ENCODE results near the gene RTL9.
"Not testable (repeated sequence)": the region's sequence is repeated elsewhere in the genome, so short reads cannot be mapped to it uniquely, and the experiment has no call there.

RTL9 gene

DNA sequence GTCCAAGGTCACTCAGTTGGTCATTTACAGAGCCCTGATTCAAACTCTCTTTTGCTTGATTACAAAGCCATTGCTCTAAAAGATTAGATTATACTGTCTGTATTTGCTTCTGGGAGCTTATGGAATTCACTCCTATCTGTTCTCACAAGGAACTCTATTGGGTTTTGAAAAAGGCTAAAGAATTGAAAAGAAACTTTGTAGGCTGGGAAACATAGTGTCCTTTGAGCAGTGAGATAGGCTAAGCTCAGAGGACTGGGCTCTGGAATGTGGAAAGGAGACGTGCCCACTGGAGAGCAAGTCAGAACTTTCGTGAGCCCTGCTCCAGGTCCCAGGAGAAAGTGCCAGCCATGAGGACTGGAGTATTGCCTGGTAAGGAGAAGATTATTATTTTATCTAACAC, at the start of gene RTL9:
RTL9 (plus strand) TSS at position 301 of the 400 bp plus-strand sequence. CDS start 91,770 bp downstream, outside the sequence.
- DNase-seq (ENCODE audit: low read depth): no peak

- no peak for DNase-seq (ENCODE audit: low read depth)
Observed at GRCh38 chrX:110310000-110310790, 48.5 kb upstream of the RTL9 start.

GRCh38 chrX:110310896-110311295, 47.8 kb upstream of the RTL9 start:
- no peak for DNase-seq (ENCODE audit: low read depth)

DNA sequence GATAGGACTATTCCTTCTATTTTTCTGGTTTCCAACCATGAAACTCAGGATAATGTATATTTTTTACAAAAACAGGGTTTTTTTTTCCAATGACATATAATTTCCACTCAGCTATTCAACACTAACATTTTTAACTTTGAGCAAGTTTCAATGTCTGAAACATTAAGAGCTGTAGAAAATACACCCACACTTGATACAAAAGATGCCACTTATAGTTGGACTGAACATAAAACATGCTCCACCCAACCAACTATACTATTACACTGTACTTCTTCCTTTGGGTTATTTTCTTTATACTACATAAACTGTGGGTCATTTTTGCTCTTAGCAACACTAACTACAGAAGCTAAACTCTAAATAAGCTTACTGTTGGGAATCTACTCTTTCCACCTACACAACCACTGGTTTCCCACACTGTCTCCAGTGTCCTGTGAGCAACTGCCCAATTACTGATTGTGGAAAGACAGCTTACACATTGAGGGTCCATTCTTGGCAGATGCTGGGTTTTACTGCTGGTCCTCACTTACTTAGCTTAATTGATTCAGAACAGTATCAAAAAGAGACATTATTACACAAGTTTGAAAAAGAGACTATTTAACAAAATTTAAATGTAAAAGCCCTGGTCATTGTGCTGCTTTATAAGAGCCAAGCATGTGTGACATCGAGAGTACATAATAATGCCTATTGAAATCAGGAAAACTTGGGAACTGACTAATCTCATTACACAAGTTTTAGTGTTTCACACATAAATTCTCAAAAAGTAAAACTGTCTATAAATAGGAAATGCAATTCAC, 47.0 kb upstream of the RTL9 start:
- no peak for DNase-seq (ENCODE audit: low read depth)

DNA sequence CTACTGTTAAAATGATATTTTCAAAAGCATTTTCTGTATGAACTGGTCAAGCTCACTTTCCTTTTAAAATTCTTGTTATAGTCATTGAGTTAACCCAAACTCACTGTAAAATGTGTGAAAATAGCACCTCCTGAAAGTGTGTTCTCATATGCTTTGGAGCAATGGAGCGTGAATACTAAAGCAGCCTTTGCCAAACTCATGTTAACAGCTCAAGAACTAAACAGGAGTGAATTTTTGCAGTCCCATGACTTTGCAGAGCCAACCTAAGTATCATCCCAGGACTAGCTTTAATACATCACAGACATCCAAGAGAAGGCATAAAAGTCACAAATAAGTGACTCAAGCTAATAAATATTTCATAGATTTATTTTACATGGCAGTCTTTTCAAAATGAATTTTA, 43.1 kb upstream of the RTL9 start:
- DNase-seq (ENCODE audit: low read depth): no peak

- no peak for DNase-seq (ENCODE audit: low read depth)
Observed at GRCh38 chrX:110316351-110317060, 42.1 kb upstream of the RTL9 start.

- no peak for DNase-seq (ENCODE audit: low read depth)
Observed at GRCh38 chrX:110317061-110317819, 41.4 kb upstream of the RTL9 start.

GRCh38 chrX:110317820-110318663, 40.6 kb upstream of the RTL9 start, which contains the start of gene AMMECR1:
Gene AMMECR1 (minus strand): TSS chrX:110318085. CDS start chrX:110318071, 14 bp downstream.
- no peak for DNase-seq (ENCODE audit: low read depth)

DNA sequence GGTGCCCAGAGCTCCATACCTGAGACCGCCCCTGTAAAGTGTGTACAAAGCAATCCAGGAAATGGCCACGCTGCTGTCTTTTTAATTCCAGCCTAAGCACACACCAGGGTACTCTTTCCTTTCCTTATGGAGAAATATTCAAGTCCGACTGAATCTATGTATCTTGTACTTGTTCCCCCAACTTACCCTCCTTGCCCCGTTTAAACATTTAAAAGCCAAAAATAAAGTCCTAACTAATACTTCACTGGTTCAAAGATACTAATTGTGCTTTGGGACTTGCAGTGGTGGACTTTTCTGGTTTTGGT, 40.0 kb upstream of the RTL9 start:
- no peak for DNase-seq (ENCODE audit: low read depth)

GRCh38 chrX:110320381-110320987, 38.2 kb upstream of the RTL9 start:
- no peak for DNase-seq (ENCODE audit: low read depth)

DNA sequence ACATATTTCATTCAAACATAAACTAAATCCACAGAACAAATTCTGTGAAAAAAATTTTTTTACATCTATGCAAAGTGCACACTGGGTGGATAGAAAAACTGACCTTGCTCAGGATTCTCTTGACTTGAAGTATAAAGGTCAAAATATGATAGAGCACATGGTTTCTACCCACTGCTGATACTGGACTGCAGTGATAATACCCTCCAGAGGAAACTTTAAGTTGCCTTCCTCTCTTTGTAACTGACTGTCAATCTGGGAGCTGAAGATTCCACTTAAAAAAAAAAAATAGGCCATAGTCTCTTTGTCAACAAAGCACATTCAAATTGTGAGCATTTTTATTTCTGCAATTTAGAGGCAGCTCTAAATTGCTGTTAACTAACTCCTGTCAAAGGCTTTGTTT, 37.6 kb upstream of the RTL9 start:
- no peak for DNase-seq (ENCODE audit: low read depth)

DNA sequence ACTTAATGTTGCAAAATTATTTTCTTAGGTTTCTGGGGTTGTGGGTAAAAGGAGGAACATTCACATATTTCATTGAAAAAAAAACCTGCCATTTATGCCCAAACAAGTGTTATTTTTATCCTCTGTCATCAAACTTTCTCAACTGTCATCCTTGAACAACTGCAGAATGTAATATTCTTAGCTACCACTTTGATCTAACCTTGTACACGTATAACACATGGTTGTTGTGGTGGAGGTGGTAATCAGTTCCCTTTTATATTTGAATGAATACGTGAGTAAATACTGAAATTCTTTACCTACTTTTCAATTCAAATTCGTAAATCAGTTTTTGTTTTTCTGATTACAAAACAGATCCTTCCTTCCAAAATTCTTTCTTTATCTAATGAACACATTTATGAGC, 37.0 kb upstream of the RTL9 start:
- no peak for DNase-seq (ENCODE audit: low read depth)

DNA sequence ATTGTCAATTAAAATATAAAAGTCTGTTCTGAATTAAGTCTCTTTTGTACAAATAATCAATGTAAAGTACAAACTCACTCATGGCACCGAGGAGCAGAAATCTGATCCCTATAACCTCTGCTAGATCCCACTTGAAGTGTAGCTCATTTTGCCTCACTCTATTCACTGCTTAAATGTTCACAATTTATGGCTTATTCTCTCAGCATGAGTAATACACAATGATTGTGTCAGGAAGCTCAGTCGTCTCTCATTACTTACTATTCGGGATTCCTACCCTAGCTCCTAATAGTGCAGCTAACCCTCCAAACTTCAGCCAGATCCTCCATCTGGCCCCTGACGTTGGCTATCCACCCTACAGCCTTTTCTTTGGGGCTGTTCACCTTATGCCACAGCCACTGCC, 36.0 kb upstream of the RTL9 start:
- DNase-seq (ENCODE audit: low read depth): no peak

- DNase-seq (ENCODE audit: low read depth): no peak
Observed at GRCh38 chrX:110326712-110327111, 31.9 kb upstream of the RTL9 start.

GRCh38 chrX:110327336-110327735, 31.3 kb upstream of the RTL9 start:
- no peak for DNase-seq (ENCODE audit: low read depth)

- DNase-seq (ENCODE audit: low read depth): not testable (repeated sequence)
Observed at GRCh38 chrX:110328613-110329012, 30.0 kb upstream of the RTL9 start.

DNA sequence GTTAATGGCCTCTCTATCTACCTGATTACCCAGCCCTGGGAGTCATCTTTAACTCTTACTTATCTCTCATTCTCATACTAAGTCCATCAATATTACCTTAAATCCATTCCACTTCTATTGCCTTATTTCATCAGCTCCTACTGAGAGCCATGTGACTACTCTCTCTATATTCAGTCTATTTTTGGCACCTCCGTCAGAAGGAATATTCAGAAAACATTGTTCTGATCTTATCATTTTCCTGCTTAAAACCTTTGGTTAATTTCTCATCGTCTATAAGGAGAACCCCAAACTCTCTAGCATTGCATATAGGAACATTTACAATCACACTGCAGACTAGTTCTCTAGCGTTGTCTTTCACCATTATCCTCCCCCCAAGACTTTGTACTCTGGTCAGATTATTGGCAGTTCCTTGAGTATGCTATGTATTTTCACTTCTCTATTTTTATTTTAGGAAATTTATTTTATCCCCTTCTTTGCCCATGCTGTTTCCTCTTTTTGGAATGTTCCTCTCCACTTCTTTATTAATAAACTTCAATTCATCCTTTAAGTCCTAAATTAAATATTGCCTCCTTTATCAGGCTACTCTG, 27.1 kb upstream of the RTL9 start:
- DNase-seq (ENCODE audit: low read depth): no peak

GRCh38 chrX:110333458-110333857, 25.2 kb upstream of the RTL9 start:
- not testable (repeated sequence) for DNase-seq (ENCODE audit: low read depth)

DNA sequence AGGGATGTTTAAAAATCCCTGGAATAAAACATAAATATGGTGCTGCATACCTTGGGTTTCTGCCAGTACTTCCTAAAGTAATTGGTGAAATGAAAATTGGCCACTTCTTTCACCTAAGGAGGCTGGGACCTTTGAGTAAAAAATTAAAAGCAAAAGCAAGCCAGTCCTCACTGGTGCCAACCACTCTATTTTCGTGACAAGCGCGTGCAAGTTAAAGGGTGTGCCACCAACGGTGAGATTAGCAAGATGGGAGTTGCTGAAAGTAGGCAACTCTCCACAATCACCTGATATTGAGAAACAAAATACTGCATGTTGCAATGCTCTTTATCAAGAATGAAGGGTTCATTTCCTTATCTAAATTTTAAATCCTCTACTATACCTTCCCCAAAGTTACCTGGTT, 19.7 kb upstream of the RTL9 start:
- DNase-seq (ENCODE audit: low read depth): no peak
